AG09319 (cell line): ENCODE data around the gene EAF2.

ENCODE experiments used
- DNase-seq: peaks from one replicate; pipeline ENCODE4 v3.0.0-alpha.2; 2010; ENCODE audit warnings: low read depth; ENCODE audit errors: extremely low read depth
- CTCF ChIP-seq: IDR thresholded peaks from 2 replicates; pipeline ENCODE4 v1.5.1; 2011; ENCODE audit warnings: low read depth, mild to moderate bottlenecking, inconsistent platforms, low read length, moderate library complexity

EAF2 gene

DNA sequence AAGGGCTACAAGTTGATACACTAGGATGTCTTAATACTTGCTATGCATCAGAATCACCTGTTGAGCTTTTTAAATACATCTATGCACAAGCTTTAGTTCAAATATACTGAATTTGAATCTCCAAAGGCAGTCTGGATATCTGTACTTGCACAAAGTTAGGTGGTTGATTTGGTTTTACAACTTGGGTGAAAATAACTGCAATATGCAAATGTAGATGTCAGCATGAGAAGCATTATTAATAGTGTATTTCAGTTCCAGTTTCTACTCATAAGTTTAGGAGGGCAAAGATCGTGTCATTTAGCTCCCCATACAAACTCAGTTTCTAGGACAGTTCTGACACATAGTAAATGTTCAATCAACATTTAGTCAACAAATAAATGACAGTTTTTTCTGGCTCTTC is 25.8 kb upstream of the EAF2 start:
- DNase-seq = no peak
- TF ChIP-seq CTCF = no peak

DNA sequence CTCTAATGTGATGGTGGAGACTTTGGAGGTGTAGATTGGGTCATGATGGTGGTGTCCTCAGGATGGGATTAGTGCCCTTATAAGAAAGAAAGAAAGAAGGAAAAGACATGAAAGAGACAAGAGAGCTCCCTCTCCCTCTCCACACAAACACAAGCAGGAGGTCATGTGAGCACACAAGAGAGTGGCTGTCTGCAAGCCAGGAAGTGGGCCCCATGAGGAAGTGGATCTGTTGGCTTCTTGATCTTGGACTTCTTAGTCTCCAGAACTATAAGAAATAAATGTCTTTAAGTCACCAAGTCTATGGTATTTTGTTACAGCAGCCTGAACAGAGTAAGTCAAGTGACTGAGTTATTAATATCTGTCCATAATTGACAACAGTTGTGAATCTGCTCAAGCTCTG is 17.3 kb upstream of the EAF2 start:
- no peak for TF ChIP-seq CTCF
- DNase-seq = no peak

DNA sequence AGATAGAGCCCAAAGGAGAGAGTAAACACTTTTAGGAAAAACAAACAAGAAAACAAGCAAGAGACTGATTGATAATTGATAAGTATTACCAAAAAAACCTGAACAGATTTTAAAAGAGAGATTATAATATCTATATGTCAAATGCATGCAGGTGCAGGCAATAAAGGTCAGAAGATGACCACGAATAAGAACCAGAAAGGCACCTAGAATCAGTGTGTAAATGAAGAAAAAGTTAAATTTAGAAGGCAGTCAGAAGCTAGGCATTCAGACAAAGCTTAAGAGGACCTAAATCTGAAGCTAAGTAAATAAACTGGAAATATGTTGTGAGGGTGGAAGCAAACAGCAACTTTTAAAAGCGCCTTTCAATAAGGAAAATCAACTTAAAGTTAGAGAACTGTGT is 16.4 kb upstream of the EAF2 start:
- TF ChIP-seq CTCF = no peak

DNA sequence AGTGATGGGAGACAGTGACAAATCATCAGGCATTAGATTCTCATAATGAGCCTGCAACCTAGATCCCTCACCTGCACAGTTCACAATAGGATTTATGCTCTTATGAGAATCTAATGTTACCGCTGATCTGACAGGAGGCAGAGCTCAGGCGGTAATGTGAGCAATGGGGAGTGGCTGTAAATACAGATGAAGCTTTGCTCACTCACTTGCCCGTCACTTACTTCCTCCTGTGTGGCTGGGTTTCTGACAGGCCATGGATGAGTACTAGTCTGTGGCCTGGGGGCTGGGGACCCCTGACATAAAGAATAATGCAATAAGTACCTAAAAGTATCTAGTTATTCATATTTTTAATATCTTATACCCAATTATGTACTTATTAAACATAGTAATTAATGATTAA is 15.8 kb upstream of the EAF2 start:
- TF ChIP-seq CTCF = no peak
- no peak for DNase-seq

More for the DNA sequence above, 16.4 kb upstream of the EAF2 start:
- DNase-seq = no peak

DNA sequence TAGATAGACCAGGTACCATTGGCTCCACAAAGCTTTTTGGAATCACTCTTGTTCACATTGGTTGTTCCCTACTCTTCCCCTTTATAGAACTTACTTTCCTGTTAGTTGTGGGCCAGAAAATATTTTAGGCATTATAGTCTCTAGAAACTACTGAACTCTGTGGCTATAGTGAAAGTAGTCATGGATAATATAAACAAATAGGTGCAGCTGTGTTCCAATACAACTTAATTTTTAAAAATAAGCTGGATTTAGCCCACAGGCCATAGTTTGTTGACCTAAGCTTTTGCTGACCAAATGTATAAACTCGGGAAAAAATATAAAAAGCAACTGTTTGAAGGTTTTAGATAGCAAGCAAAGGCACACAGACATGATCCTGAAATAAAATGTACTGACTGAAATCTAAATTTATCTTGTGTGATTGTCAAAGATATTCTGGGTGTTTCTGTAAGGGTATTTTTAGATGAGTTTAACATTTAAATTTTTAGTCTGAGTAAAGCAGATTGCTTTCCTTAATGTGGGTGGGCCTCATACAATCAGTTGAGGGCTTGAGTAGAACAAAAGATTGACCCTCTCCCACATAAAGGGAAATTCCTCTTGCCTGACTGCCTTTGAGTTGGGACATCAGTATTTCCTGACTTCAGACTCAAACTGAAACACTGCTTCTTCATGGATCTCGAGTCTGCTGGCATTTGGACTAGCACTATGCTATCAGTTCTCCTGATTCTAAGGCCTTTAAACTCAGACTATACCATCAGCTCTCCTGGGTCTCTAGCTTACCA is 13.4 kb upstream of the EAF2 start:
- DNase-seq = no peak
- no peak for TF ChIP-seq CTCF

- no peak for DNase-seq
- no peak for TF ChIP-seq CTCF
These were observed 12.0 kb upstream of the EAF2 start for GRCh38 chr3:121822973-121823372.

GRCh38 chr3:121834157-121834670 is 795 bp upstream of the EAF2 start:
- no peak for TF ChIP-seq CTCF
- no peak for DNase-seq
